Type B pancreatic cell (in vitro differentiated cells): ENCODE results near the gene RAB26. TPM values are rescaled to one million over a fixed set of nuclear protein-coding genes. Genes with fewer than 3 reads are reported as not detected.

Source experiments
- DNase-seq: peaks from one replicate; pipeline ENCODE4 v3.0.0; 2021; ENCODE audit warnings: mixed read lengths; ENCODE audit not compliant: unreplicated experiment; ENCODE audit errors: extremely low spot score
- H3K27ac Mint-ChIP-seq: 2 replicates; pipeline ENCODE4 v1.8.0; 2021; ENCODE audit warnings: mild to moderate bottlenecking, mixed read lengths
- H3K27me3 Mint-ChIP-seq: 2 replicates; pipeline ENCODE4 v1.8.0; 2021; ENCODE audit warnings: mixed read lengths
- H3K36me3 Mint-ChIP-seq: 2 replicates; pipeline ENCODE4 v1.8.0; 2021; ENCODE audit warnings: mixed read lengths
- H3K4me1 Mint-ChIP-seq: one replicate; pipeline ENCODE4 v1.8.0; 2021; ENCODE audit warnings: mixed read lengths; ENCODE audit not compliant: unreplicated experiment
- H3K4me3 Mint-ChIP-seq: 2 replicates; pipeline ENCODE4 v1.8.0; 2021; ENCODE audit warnings: mild to moderate bottlenecking, mixed read lengths
- H3K9me3 Mint-ChIP-seq: 2 replicates; pipeline ENCODE4 v1.8.0; 2021; ENCODE audit warnings: mixed read lengths
- CTCF ChIP-seq: fragments of 200-600 bp; sonication (generic); conservative IDR thresholded peaks from 2 replicates; pipeline ENCODE4 v1.5.0; 2021; ENCODE audit warnings: antibody characterized with exemption, mild to moderate bottlenecking
- total RNA-seq: library from RNA; stranded (reverse); gene quantifications from 2 replicates; pipeline ENCODE4 v1.2.1, GENCODE V29; 2021; ENCODE audit warnings: low replicate concordance

The RAB26 gene
- total RNA-seq, 1 donor from 2014 or later: 7.4 TPM

DNA sequence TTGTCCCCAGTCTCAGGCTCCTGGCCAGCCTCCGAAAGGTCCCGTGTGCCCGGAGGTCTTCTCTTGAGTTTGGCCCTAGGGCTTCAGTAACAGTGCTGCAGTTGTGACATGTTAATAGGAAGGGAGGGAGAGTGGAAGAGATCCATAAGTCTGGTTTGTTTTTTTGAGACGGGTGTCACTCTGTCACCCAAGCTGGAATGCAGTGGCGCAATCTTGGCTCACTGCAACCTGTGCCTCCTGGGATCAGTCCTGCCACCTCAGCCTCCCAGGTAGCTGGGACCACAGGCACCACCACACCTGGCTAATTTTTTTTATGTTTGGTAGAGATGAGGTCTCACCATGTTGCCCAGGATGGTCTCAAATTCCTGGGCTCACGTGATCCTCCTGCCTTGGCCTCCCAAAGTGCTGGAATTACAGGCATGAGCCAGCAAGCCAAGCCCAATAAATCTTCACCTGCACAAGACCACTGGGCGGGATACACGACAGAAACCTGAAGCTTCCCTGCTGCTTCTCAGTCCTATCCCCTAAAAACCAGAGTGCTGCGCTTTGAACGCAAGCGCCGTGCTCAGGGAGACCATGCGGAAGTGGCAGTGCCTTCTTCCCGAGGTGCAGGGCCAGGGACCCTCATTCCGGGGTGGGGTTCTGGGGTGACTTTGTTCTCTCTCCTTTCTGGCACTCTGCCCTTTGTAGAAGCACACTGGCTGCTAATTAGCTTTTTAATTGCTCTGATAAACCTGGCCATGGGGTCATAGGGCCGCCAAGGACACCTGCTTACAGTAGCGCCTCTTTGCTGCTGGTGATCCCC, 18.0 kb downstream of the RAB26 start:
- no peak for DNase-seq
- no peak overlapping the region for H3K4me3 Mint-ChIP-seq
- H3K9me3 Mint-ChIP-seq: no peaks in the 10 kb centered on the region
- TF ChIP-seq CTCF: no peak
- H3K36me3 Mint-ChIP-seq: no peaks in the 10 kb centered on the region
- no peaks in the 10 kb centered on the region for H3K27me3 Mint-ChIP-seq
- H3K27ac Mint-ChIP-seq: no peak overlapping the region
- H3K4me1 Mint-ChIP-seq: no peaks in the 10 kb centered on the region

DNA sequence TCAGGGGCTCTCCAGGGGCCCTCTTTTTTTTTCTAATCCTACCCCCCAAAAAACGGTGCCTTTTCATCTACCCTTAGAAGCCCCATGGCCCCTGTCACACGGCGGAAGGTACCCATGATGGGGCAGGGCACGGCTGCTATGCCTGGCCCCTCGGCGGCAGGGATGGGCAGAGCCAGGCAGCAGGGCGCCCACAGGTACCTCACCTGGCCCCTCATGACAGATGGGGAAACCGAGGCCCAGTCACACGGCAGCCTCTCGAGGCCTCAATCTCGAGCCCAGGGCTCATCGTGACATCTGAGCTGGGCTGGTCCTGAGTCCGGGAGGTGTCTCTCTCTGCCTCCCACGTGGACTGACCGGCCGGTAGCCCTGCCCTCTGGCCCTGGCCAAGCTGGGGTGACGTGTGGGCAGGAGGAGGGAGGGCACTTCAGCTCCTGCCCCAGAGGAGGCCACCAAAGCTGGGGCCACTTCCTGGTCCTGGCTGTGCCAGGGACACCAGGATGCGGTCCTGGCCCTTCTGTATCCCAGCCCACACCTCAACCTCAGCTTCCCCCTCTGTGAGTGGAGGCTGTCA, 18.7 kb downstream of the RAB26 start:
- Mint-ChIP-seq H3K36me3 (no peaks in the 10 kb centered on the region), H3K27me3 (no peaks in the 10 kb centered on the region), H3K4me3 (no peak overlapping the region), H3K27ac (no peak overlapping the region), H3K4me1 (no peaks in the 10 kb centered on the region), H3K9me3 (no peaks in the 10 kb centered on the region)
- no peak for TF ChIP-seq CTCF
- no peak for DNase-seq

DNA sequence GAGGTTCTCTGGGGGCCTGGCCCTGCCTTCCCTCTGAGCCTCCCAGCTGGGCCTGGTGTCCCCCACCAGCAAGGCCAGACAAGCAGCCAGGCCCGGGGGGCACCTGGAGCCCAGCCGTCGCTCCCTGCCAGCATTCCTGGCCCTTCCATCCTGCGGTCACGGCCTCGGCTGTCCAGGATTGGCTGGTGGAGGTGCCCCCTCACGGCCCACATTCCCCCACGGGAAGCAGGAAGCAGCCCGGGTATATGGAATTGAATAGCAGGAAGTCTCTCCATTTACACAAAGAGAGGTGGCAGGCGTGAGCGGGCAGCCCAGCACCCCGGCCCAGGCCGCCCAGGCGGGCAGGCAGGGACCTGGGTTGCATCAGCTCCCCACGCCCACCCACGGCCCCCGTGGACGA, 21.7 kb downstream of the RAB26 start:
- no peak for TF ChIP-seq CTCF
- H3K27me3 Mint-ChIP-seq: no peaks in the 10 kb centered on the region
- H3K4me1 Mint-ChIP-seq: no peaks in the 10 kb centered on the region
- H3K27ac Mint-ChIP-seq: no peak overlapping the region
- DNase-seq: no peak
- no peaks in the 10 kb centered on the region for H3K36me3 Mint-ChIP-seq
- no peak overlapping the region for H3K4me3 Mint-ChIP-seq
- H3K9me3 Mint-ChIP-seq: no peaks in the 10 kb centered on the region

- no peaks in the 10 kb centered on the region for H3K27me3 Mint-ChIP-seq
- no peaks in the 10 kb centered on the region for H3K36me3 Mint-ChIP-seq
- H3K4me3 Mint-ChIP-seq: no peak overlapping the region
- H3K27ac Mint-ChIP-seq: no peak overlapping the region
- TF ChIP-seq CTCF: no peak
- no peaks in the 10 kb centered on the region for H3K4me1 Mint-ChIP-seq
- DNase-seq: no peak
- no peaks in the 10 kb centered on the region for H3K9me3 Mint-ChIP-seq
These were observed 22.4 kb downstream of the RAB26 start for GRCh38 chr16:2170587-2171435.

- TF ChIP-seq CTCF: no peak
- Mint-ChIP-seq H3K27me3 (no peaks in the 10 kb centered on the region), H3K27ac (no peak overlapping the region), H3K4me3 (no peak overlapping the region), H3K36me3 (no peaks in the 10 kb centered on the region), H3K4me1 (no peaks in the 10 kb centered on the region), H3K9me3 (no peaks in the 10 kb centered on the region)
- DNase-seq: no peak
These were observed 23.3 kb downstream of the RAB26 start for GRCh38 chr16:2171601-2172178.
